ENCODE measurements around the gene LATS1. TPM values are rescaled to one million over a fixed set of nuclear protein-coding genes. Genes with fewer than 3 reads are reported as not detected.
"Not testable (repeated sequence)": the region's sequence is repeated elsewhere in the genome, so short reads cannot be mapped to it uniquely, and the experiment has no call there.

LATS1 gene
- polyA plus RNA-seq (ENCODE audit: insufficient read length), result 37.9 TPM
- long read RNA-seq, donor 1, transcript LATS1-202 (4 exons, 2,567 nt), result major isoform, 5 of 17 reads
- long read RNA-seq, donor 1, partial matches to known transcripts, result 12 of 17 reads
- long read RNA-seq, donor 1, other reads (novel, unspliced or antisense), result 0 of 17 reads
- long read RNA-seq, donor 2, full-length matches to known transcripts, result 7 of 7 reads
- long read RNA-seq, donor 2, partial matches to known transcripts, result 0 of 7 reads
- long read RNA-seq, donor 2, other reads (novel, unspliced or antisense), result 0 of 7 reads
- long read RNA-seq, donor 3, full-length matches to known transcripts, result 14 of 14 reads
- long read RNA-seq, donor 3, partial matches to known transcripts, result 0 of 14 reads
- long read RNA-seq, donor 3, other reads (novel, unspliced or antisense), result 0 of 14 reads
- long read RNA-seq, donor 4, result 0 reads
- long read RNA-seq, donor 5, full-length matches to known transcripts, result 5 of 5 reads
- long read RNA-seq, donor 5, partial matches to known transcripts, result 0 of 5 reads
- long read RNA-seq, donor 5, other reads (novel, unspliced or antisense), result 0 of 5 reads
- long read RNA-seq, donor 6, transcript LATS1-202 (4 exons, 2,567 nt), result major isoform, 7 of 7 reads
- long read RNA-seq, donor 6, partial matches to known transcripts, result 0 of 7 reads
- long read RNA-seq, donor 6, other reads (novel, unspliced or antisense), result 0 of 7 reads
- long read RNA-seq, donor 7, transcript LATS1-202 (4 exons, 2,567 nt), result major isoform, 7 of 7 reads
- long read RNA-seq, donor 7, partial matches to known transcripts, result 0 of 7 reads
- long read RNA-seq, donor 7, other reads (novel, unspliced or antisense), result 0 of 7 reads
- long read RNA-seq, donor 8, full-length matches to known transcripts, result 2 of 2 reads
- long read RNA-seq, donor 8, partial matches to known transcripts, result 0 of 2 reads
- long read RNA-seq, donor 8, other reads (novel, unspliced or antisense), result 0 of 2 reads

GRCh38 chr6:149717588-149718458 lies at the start of gene LATS1:
TSS of gene LATS1 (minus strand) at chr6:149718101. CDS start at chr6:149702126, 15,975 bp downstream.
- DNase-seq, result peak; percentile 85

- DNase-seq, result no peak
These were observed 48.4 kb upstream of the LATS1 start for GRCh38 chr6:149766156-149766769.

GRCh38 chr6:149763866-149764265 lies 46.0 kb upstream of the LATS1 start:
- no peak for DNase-seq

- DNase-seq, result no peak
These were observed 43.5 kb upstream of the LATS1 start for GRCh38 chr6:149761438-149761837.

GRCh38 chr6:149756261-149756636 lies 38.3 kb upstream of the LATS1 start:
- DNase-seq, result no peak

GRCh38 chr6:149755300-149756260 lies 37.7 kb upstream of the LATS1 start:
- DNase-seq, result no peak

- no peak for DNase-seq
These were observed 36.6 kb upstream of the LATS1 start for GRCh38 chr6:149754548-149754947.

- not testable (repeated sequence) for DNase-seq
These were observed 35.4 kb upstream of the LATS1 start for GRCh38 chr6:149753374-149753637.

GRCh38 chr6:149752600-149753373 lies 34.9 kb upstream of the LATS1 start:
- DNase-seq, result no peak

GRCh38 chr6:149751920-149752319 lies 34.0 kb upstream of the LATS1 start:
- DNase-seq, result not testable (repeated sequence)

- no peak for DNase-seq
These were observed 33.3 kb upstream of the LATS1 start for GRCh38 chr6:149751239-149751638.

GRCh38 chr6:149750136-149750609 lies 32.3 kb upstream of the LATS1 start:
- DNase-seq, result peak; percentile 55

GRCh38 chr6:149749594-149750135 lies 31.8 kb upstream of the LATS1 start, which contains the start of gene PCMT1:
TSS of gene PCMT1 (plus strand) at chr6:149749741. CDS start at chr6:149749902, 161 bp downstream.
- DNase-seq, result peak; percentile 88

GRCh38 chr6:149749082-149749593 lies 31.2 kb upstream of the LATS1 start:
- DNase-seq, result not testable (repeated sequence)

GRCh38 chr6:149746147-149746946 lies 28.4 kb upstream of the LATS1 start, which contains the start of gene NUP43:
TSS of gene NUP43 (minus strand) at chr6:149746529. CDS start at chr6:149746495, 34 bp downstream.
- peak; percentile 96 for DNase-seq

- DNase-seq, result not testable (repeated sequence)
These were observed 27.4 kb upstream of the LATS1 start for GRCh38 chr6:149745252-149745651.

GRCh38 chr6:149734915-149735314 lies 17.0 kb upstream of the LATS1 start:
- DNase-seq, result no peak
